Measurements from ENCODE around the gene CHMP1A. TPM values are rescaled to one million over a fixed set of nuclear protein-coding genes. Genes with fewer than 3 reads are reported as not detected.
A peak's percentile ranks its signal among the peaks of the same experiment; 100 is the strongest.

Gene CHMP1A
- total RNA-seq, 1 experiment from 2014 or later: 159 TPM

GRCh38 chr16:89693931-89694783 is 36.6 kb upstream of the CHMP1A start:
- Mint-ChIP-seq H3K9me3 (ENCODE audit: unreplicated experiment) (no peaks in the 10 kb centered on the region), H3K27ac (ENCODE audit: unreplicated experiment) (peak overlapping the region; percentile 76), H3K4me1 (ENCODE audit: low read depth, unreplicated experiment) (peaks cover 4% of the 10 kb centered on the region), H3K36me3 (ENCODE audit: insufficient read depth, unreplicated experiment) (peaks cover 90% of the 10 kb centered on the region), H3K27me3 (ENCODE audit: insufficient read depth, unreplicated experiment) (no peaks in the 10 kb centered on the region), H3K4me3 (ENCODE audit: unreplicated experiment) (no peak overlapping the region)
- no peak overlapping the region for H3K4me3 ChIP-seq (ENCODE audit: low read depth, low read length)
- no peaks in the 10 kb centered on the region for H3K27me3 ChIP-seq (replicated peaks; ENCODE audit: control insufficient read depth, insufficient read depth, low read length)
- POLR2A ChIA-PET: interaction anchor here (0.6 kb wide), 1 partner anchor 37 kb away, joined by 7 read pairs; no protein-coding TSS in a partner anchor
- peak in 1 of 2 experiments; percentile 46 for DNase-seq
- no peak for TF ChIP-seq CTCF (IDR thresholded peaks at IDR 0.05; ENCODE audit: insufficient read depth in 1 of 2, low read depth in 1 of 2, low read length in 1 of 2, severe bottlenecking in 1 of 2, unreplicated experiment in 1 of 2)
- no TSS peak for BruUV-seq (replicated peaks)
- H3K36me3 ChIP-seq (ENCODE audit: control insufficient read depth, insufficient read depth, low read length): peaks cover 13% of the 10 kb centered on the region
- CTCF ChIA-PET: no interaction called here
- intact Hi-C loops (cut with micrococcal nuclease; ENCODE audit: unreplicated experiment): no loop called here
- no peaks in the 10 kb centered on the region for H3K4me1 ChIP-seq
- H3K9me3 ChIP-seq: no peaks in the 10 kb centered on the region

GRCh38 chr16:89693289-89693731 is 35.8 kb upstream of the CHMP1A start:
- Mint-ChIP-seq H3K9me3 (ENCODE audit: unreplicated experiment) (no peaks in the 10 kb centered on the region), H3K27me3 (ENCODE audit: insufficient read depth, unreplicated experiment) (no peaks in the 10 kb centered on the region), H3K4me1 (ENCODE audit: low read depth, unreplicated experiment) (no peaks in the 10 kb centered on the region), H3K4me3 (ENCODE audit: unreplicated experiment) (no peak overlapping the region), H3K36me3 (ENCODE audit: insufficient read depth, unreplicated experiment) (peaks cover 86% of the 10 kb centered on the region), H3K27ac (ENCODE audit: unreplicated experiment) (peak overlapping the region; percentile 76)
- H3K4me3 ChIP-seq (ENCODE audit: low read depth, low read length): no peak overlapping the region
- H3K36me3 ChIP-seq (ENCODE audit: control insufficient read depth, insufficient read depth, low read length): peaks cover 13% of the 10 kb centered on the region
- peaks cover 4% of the 10 kb centered on the region for H3K4me1 ChIP-seq
- no TSS peak for BruUV-seq (replicated peaks)
- intact Hi-C loops (cut with micrococcal nuclease; ENCODE audit: unreplicated experiment): no loop called here
- CTCF ChIA-PET: no interaction called here
- DNase-seq: no peak
- H3K27me3 ChIP-seq (replicated peaks; ENCODE audit: control insufficient read depth, insufficient read depth, low read length): no peaks in the 10 kb centered on the region
- no peak for TF ChIP-seq CTCF (IDR thresholded peaks at IDR 0.05; ENCODE audit: insufficient read depth in 1 of 2, low read depth in 1 of 2, low read length in 1 of 2, severe bottlenecking in 1 of 2, unreplicated experiment in 1 of 2)
- H3K9me3 ChIP-seq: no peaks in the 10 kb centered on the region
- POLR2A ChIA-PET: no interaction called here

GRCh38 chr16:89691986-89692569 is 34.6 kb upstream of the CHMP1A start:
- DNase-seq: no peak
- no peak overlapping the region for H3K27ac Mint-ChIP-seq (ENCODE audit: unreplicated experiment)
- ChIA-PET CTCF (interaction anchor here (0.8 kb wide), 1 partner anchor 8 kb away, joined by 3 read pairs; no protein-coding TSS in a partner anchor), POLR2A (no interaction called here)
- H3K27me3 ChIP-seq (replicated peaks; ENCODE audit: control insufficient read depth, insufficient read depth, low read length): no peaks in the 10 kb centered on the region
- H3K36me3 ChIP-seq (ENCODE audit: control insufficient read depth, insufficient read depth, low read length): peaks cover 13% of the 10 kb centered on the region
- H3K9me3 ChIP-seq: no peaks in the 10 kb centered on the region
- H3K4me1 Mint-ChIP-seq (ENCODE audit: low read depth, unreplicated experiment): peaks cover 6% of the 10 kb centered on the region
- H3K36me3 Mint-ChIP-seq (ENCODE audit: insufficient read depth, unreplicated experiment): peaks cover 82% of the 10 kb centered on the region
- no peak overlapping the region for H3K4me3 ChIP-seq (ENCODE audit: low read depth, low read length)
- H3K27me3 Mint-ChIP-seq (ENCODE audit: insufficient read depth, unreplicated experiment): no peaks in the 10 kb centered on the region
- H3K4me1 ChIP-seq: peaks cover 10% of the 10 kb centered on the region
- H3K9me3 Mint-ChIP-seq (ENCODE audit: unreplicated experiment): no peaks in the 10 kb centered on the region
- intact Hi-C loops (cut with micrococcal nuclease; ENCODE audit: unreplicated experiment): no loop called here
- no peak for TF ChIP-seq CTCF (IDR thresholded peaks at IDR 0.05; ENCODE audit: insufficient read depth in 1 of 2, low read depth in 1 of 2, low read length in 1 of 2, severe bottlenecking in 1 of 2, unreplicated experiment in 1 of 2)
- no peak overlapping the region for H3K4me3 Mint-ChIP-seq (ENCODE audit: unreplicated experiment)
- no TSS peak for BruUV-seq (replicated peaks)

Measured in Caco-2 (cell line).